AG09319 (cell line): ENCODE results near the gene KRTAP10-10.
"Not testable (repeated sequence)": the region's sequence is repeated elsewhere in the genome, so short reads cannot be mapped to it uniquely, and the experiment has no call there.

Experiments used
- DNase-seq: peaks from one replicate; pipeline ENCODE4 v3.0.0-alpha.2; 2010; ENCODE audit warnings: low read depth; ENCODE audit errors: extremely low read depth
- CTCF ChIP-seq: IDR thresholded peaks from 2 replicates; pipeline ENCODE4 v1.5.1; 2011; ENCODE audit warnings: low read depth, mild to moderate bottlenecking, inconsistent platforms, low read length, moderate library complexity

Gene KRTAP10-10

GRCh38 chr21:44637018-44637850 lies at the start of gene KRTAP10-10:
Gene KRTAP10-10 (plus strand): TSS chr21:44637356. CDS start chr21:44637418, 62 bp downstream.
- no peak for DNase-seq
- no peak for TF ChIP-seq CTCF

GRCh38 chr21:44589094-44589493 lies 48.1 kb upstream of the KRTAP10-10 start:
- TF ChIP-seq CTCF, result no peak
- DNase-seq, result no peak

- no peak for TF ChIP-seq CTCF
- no peak for DNase-seq
These were observed 47.4 kb upstream of the KRTAP10-10 start for GRCh38 chr21:44589586-44590305.

- DNase-seq, result no peak
These were observed 46.8 kb upstream of the KRTAP10-10 start for GRCh38 chr21:44590311-44590721.

GRCh38 chr21:44590897-44591800 lies 46.0 kb upstream of the KRTAP10-10 start:
- not testable (repeated sequence) for DNase-seq

More at GRCh38 chr21:44590311-44590721, 46.8 kb upstream of the KRTAP10-10 start:
- TF ChIP-seq CTCF, result no peak

- not testable (repeated sequence) for DNase-seq
These were observed 45.4 kb upstream of the KRTAP10-10 start for GRCh38 chr21:44591801-44592130.

GRCh38 chr21:44592446-44593311 lies 44.5 kb upstream of the KRTAP10-10 start, which contains the start of gene KRTAP10-6:
Gene KRTAP10-6 (minus strand): TSS chr21:44592505. CDS start chr21:44592484, 21 bp downstream.
- no peak for DNase-seq
- no peak for TF ChIP-seq CTCF
